Measurements from ENCODE around the gene EVA1C. TPM values are rescaled to one million over a fixed set of nuclear protein-coding genes. Genes with fewer than 3 reads are reported as not detected.
A peak's percentile ranks its signal among the peaks of the same experiment; 100 is the strongest.
"Not testable (repeated sequence)": the region's sequence is repeated elsewhere in the genome, so short reads cannot be mapped to it uniquely, and the experiment has no call there.

EVA1C gene
- total RNA-seq, 1 experiment from 2014 or later, result 0.98 TPM

GRCh38 chr21:32427958-32428623, 15.6 kb downstream of the EVA1C start:
- Histone ChIP-seq H3K4ac (ENCODE audit: low read depth, low read length) (no peak overlapping the region), H2BK5ac (ENCODE audit: insufficient read length, low read length) (no peak overlapping the region), H2AFZ (ENCODE audit: low read length) (no peak overlapping the region), H4K5ac (ENCODE audit: insufficient read length, low read depth, low read length) (no peak overlapping the region), H3K23ac (ENCODE audit: insufficient read length, low read depth, low read length) (no peak overlapping the region), H2AK5ac (ENCODE audit: insufficient read length, low read length) (no peak overlapping the region), H2BK12ac (ENCODE audit: insufficient read length, low read depth, low read length) (no peak overlapping the region), H2BK120ac (ENCODE audit: low read depth, low read length, poor library complexity, severe bottlenecking) (no peak overlapping the region), H3K27me3 (ENCODE audit: insufficient read depth, low read length) (no peaks in the 10 kb centered on the region), H4K91ac (ENCODE audit: insufficient read length, low read depth, low read length) (no peak overlapping the region), H3K56ac (ENCODE audit: insufficient read length, low read depth, low read length) (no peak overlapping the region), H3K9me3 (ENCODE audit: control insufficient read depth, low read depth, low read length) (no peaks in the 10 kb centered on the region), H4K20me1 (ENCODE audit: control insufficient read depth, insufficient read depth, insufficient read length) (no peaks in the 10 kb centered on the region), H3K23me2 (ENCODE audit: insufficient read length, low read depth, low read length, poor library complexity, severe bottlenecking) (no peaks in the 10 kb centered on the region), H2BK20ac (ENCODE audit: low read depth, low read length, poor library complexity, severe bottlenecking) (no peak overlapping the region), H3K79me1 (ENCODE audit: insufficient read depth, low read depth, low read length, poor library complexity, severe bottlenecking) (no peaks in the 10 kb centered on the region), H4K8ac (replicated peaks; ENCODE audit: insufficient read length, low read depth, low read length) (no peak overlapping the region), H3K14ac (ENCODE audit: insufficient read depth, low read length) (no peak overlapping the region), H3K4me1 (ENCODE audit: insufficient read depth, low read length) (peaks cover 6% of the 10 kb centered on the region; the same call in 1 of the 2 replicates), H3T11ph (ENCODE audit: low read length) (no peak overlapping the region), H3K18ac (ENCODE audit: insufficient read length, low read depth, low read length) (no peak overlapping the region), H3K9ac (ENCODE audit: extremely low read depth, insufficient read length, low read length) (no peak overlapping the region), H3K4me2 (ENCODE audit: insufficient read depth, insufficient read length, low read length) (no peak overlapping the region), H3K79me2 (ENCODE audit: insufficient read depth, low read length) (no peaks in the 10 kb centered on the region), H2BK15ac (ENCODE audit: low read depth, low read length) (no peak overlapping the region), H3K27ac (ENCODE audit: insufficient read length, low read depth, low read length) (no peak overlapping the region)
- peaks cover 5 to 12% of the 10 kb centered on the region in 2 experiments for H3K9me3 Mint-ChIP-seq
- peaks cover 5% of the 10 kb centered on the region for H3K27me3 Mint-ChIP-seq (ENCODE audit: low read depth)
- no peak overlapping the region; a peak in 1 of 5 replicates for H3K4me3 Mint-ChIP-seq
- H3K27ac Mint-ChIP-seq, result 0 out of 7 replicates have a peak overlapping the region, but pooled peaks of 1 of the 3 experiments have one; percentile 85
- peaks cover 12 to 13% of the 10 kb centered on the region in 2 experiments for H3K4me1 Mint-ChIP-seq
- peaks cover 3 to 8% (median 6%) of the 10 kb centered on the region in 3 experiments for H3K36me3 Mint-ChIP-seq (ENCODE audit: insufficient read depth in 1 of 3, low read depth in 3 of 3)
- TF ChIP-seq, protein P1, sequence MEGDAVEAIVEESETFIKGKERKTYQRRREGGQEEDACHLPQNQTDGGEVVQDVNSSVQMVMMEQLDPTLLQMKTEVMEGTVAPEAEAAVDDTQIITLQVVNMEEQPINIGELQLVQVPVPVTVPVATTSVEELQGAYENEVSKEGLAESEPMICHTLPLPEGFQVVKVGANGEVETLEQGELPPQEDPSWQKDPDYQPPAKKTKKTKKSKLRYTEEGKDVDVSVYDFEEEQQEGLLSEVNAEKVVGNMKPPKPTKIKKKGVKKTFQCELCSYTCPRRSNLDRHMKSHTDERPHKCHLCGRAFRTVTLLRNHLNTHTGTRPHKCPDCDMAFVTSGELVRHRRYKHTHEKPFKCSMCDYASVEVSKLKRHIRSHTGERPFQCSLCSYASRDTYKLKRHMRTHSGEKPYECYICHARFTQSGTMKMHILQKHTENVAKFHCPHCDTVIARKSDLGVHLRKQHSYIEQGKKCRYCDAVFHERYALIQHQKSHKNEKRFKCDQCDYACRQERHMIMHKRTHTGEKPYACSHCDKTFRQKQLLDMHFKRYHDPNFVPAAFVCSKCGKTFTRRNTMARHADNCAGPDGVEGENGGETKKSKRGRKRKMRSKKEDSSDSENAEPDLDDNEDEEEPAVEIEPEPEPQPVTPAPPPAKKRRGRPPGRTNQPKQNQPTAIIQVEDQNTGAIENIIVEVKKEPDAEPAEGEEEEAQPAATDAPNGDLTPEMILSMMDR (conservative IDR thresholded peaks at IDR 0.05), result no peak
- WGBS (ENCODE audit: extremely low coverage, insufficient read length, low lambda C conversion rate), result no CpG with 5 or more reads among the region's 10 CpGs
- no peak for DNase-seq

DNA sequence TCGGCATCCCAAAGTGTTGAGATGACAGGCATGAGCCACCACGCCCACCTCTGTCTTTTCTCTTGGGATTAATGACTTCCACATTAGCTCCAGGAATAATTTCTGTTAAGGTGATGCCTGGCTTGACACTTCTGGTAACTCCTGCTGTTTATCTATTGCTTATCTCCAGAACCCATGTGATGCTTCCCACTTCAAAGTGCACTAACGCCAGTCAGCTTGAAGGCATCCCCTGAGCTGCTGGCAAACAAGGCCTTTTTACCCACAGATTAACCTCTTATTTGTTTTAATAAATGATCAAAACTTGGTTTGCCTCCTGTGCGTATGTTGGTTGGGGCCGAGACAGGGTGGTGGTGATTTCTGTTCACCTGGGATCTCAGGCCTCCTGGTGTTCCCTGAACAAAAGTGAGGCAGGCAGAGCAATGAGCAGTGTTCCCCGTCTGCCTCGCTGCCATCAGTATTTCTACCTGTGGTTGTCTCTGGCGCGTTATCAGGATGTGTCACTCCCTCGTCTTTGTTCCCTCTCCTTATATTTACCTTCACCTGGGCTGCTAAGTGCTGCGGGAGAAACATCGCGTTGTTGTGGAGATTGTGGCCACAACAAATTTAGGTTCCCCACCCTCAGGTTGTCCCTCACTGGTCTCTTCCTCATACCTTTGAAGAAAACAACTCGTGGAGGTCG, 20.6 kb downstream of the EVA1C start:
- not testable (repeated sequence) for H4K5ac ChIP-seq (ENCODE audit: insufficient read length, low read depth, low read length); H3K23ac ChIP-seq (ENCODE audit: insufficient read length, low read depth, low read length); H3K14ac ChIP-seq (ENCODE audit: insufficient read depth, low read length); H3K79me1 ChIP-seq (ENCODE audit: insufficient read depth, low read depth, low read length, poor library complexity, severe bottlenecking); DNase-seq; H4K20me1 ChIP-seq (ENCODE audit: control insufficient read depth, insufficient read depth, insufficient read length); H2AK5ac ChIP-seq (ENCODE audit: insufficient read length, low read length); H3K4me3 Mint-ChIP-seq; H2BK120ac ChIP-seq (ENCODE audit: low read depth, low read length, poor library complexity, severe bottlenecking); H3K27ac ChIP-seq (ENCODE audit: insufficient read length, low read depth, low read length); H3K27me3 ChIP-seq (ENCODE audit: insufficient read depth, low read length); H4K91ac ChIP-seq (ENCODE audit: insufficient read length, low read depth, low read length); H2BK5ac ChIP-seq (ENCODE audit: insufficient read length, low read length); H2BK15ac ChIP-seq (ENCODE audit: low read depth, low read length); H4K8ac ChIP-seq (replicated peaks; ENCODE audit: insufficient read length, low read depth, low read length); H2BK20ac ChIP-seq (ENCODE audit: low read depth, low read length, poor library complexity, severe bottlenecking); H2BK12ac ChIP-seq (ENCODE audit: insufficient read length, low read depth, low read length); H3K18ac ChIP-seq (ENCODE audit: insufficient read length, low read depth, low read length); H3K36me3 Mint-ChIP-seq (ENCODE audit: insufficient read depth in 1 of 3, low read depth in 3 of 3); H3K79me2 ChIP-seq (ENCODE audit: insufficient read depth, low read length); H2AFZ ChIP-seq (ENCODE audit: low read length); H3K56ac ChIP-seq (ENCODE audit: insufficient read length, low read depth, low read length); H3K9ac ChIP-seq (ENCODE audit: extremely low read depth, insufficient read length, low read length); H3T11ph ChIP-seq (ENCODE audit: low read length); H3K4ac ChIP-seq (ENCODE audit: low read depth, low read length); H3K4me2 ChIP-seq (ENCODE audit: insufficient read depth, insufficient read length, low read length); H3K4me1 ChIP-seq (ENCODE audit: insufficient read depth, low read length); H3K27me3 Mint-ChIP-seq (ENCODE audit: low read depth); H3K23me2 ChIP-seq (ENCODE audit: insufficient read length, low read depth, low read length, poor library complexity, severe bottlenecking); H3K9me3 ChIP-seq (ENCODE audit: control insufficient read depth, low read depth, low read length)
- Mint-ChIP-seq H3K9me3 (peaks cover 4 to 11% of the 10 kb centered on the region in 2 experiments), H3K4me1 (peaks cover 11 to 16% of the 10 kb centered on the region in 2 experiments), H3K27ac (peak overlapping the region in 1 of 3 experiments; percentile 38; a peak in 1 of 7 replicates)
- no CpG with 5 or more reads among the region's 15 CpGs for WGBS (ENCODE audit: extremely low coverage, insufficient read length, low lambda C conversion rate)
